Panc1 (cell line): ENCODE measurements around the gene ITSN2.

Experiments
- CTCF ChIP-seq: fragments of 450-650 bp; IDR thresholded peaks from 2 replicates; pipeline ENCODE4 v1.5.1; 2017; ENCODE audit warnings: mild to moderate bottlenecking
- POLR2AphosphoS5 ChIP-seq: IDR thresholded peaks from 2 replicates; pipeline ENCODE4 v1.6.1; 2012; ENCODE audit warnings: mild to moderate bottlenecking, low read depth, low read length, moderate library complexity
- REST ChIP-seq, 2 experiments: IDR thresholded peaks; 2 replicates each; pipeline ENCODE4 v1.6.1; 2011 to 2012; ENCODE audit warnings: low read depth in 2 of 2, control low read depth in 1 of 2, low read length in 1 of 2, mild to moderate bottlenecking in 1 of 2, moderate library complexity in 1 of 2; ENCODE audit not compliant: insufficient read depth in 1 of 2
- TCF7L2 ChIP-seq: IDR thresholded peaks from 2 replicates; pipeline ENCODE4 v1.6.1; 2011; ENCODE audit warnings: mild to moderate bottlenecking, low read depth, low read length, inconsistent platforms

- no peak for TF ChIP-seq TCF7L2
- TF ChIP-seq CTCF, result no peak
- no peak for TF ChIP-seq REST (IDR thresholded peaks at IDR 0.05; ENCODE audit: insufficient read depth in 1 of 2, low read depth in 2 of 2, low read length in 1 of 2)
- no peak for TF ChIP-seq POLR2AphosphoS5
Observed at GRCh38 chr2:24163186-24163585, 197.2 kb downstream of the ITSN2 start.
